ENCODE results near the gene ARAP3. TPM values are rescaled to one million over a fixed set of nuclear protein-coding genes. Genes with fewer than 3 reads are reported as not detected.

The ARAP3 gene
- total and polyA plus RNA-seq, 2 donors (not counting 1 experiment from before 2014, with no cell fraction given) = 0.34 to 3.7 TPM

DNA sequence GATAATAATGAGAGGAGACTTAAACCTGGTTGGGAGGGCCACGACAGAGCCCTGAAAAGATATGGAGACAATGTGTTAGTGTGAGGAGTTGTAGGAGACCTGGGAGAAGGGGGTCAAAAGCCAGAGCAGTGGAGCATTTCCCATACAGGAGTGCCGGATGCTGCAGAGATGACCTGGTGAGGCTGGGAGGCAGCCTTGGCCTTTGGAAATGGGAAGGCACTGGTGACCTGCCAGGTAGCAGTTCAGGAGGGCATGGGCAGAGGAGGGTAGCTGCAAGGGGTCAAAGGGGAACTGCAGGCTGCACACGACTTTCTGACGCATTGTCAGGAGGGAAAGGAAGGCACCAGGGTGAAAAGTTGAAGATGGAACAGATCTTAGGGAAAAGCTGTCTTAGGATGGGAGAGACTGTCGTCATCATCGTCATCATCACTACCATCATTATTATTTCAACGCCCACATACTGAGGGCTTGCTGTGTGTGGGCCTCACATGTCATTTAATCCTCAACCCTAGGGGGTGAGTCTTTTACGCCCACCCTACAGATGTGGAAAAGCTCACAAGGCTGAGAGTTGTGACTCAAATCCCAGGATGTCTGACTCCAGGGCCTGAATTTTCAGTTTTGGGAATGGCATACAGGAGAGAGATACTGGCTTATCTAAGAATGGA lies 13.3 kb downstream of the ARAP3 start:
- Mint-ChIP-seq H3K4me1 (peaks cover 4% of the 10 kb centered on the region), H3K27me3 (peaks cover 5% of the 10 kb centered on the region), H3K4me3 (no peak overlapping the region), H3K27ac (no peak overlapping the region), H3K9me3 (ENCODE audit: insufficient read depth) (no peaks in the 10 kb centered on the region)
- no peak for ATAC-seq (ENCODE audit: low read depth)
- CTCF ChIA-PET = interaction anchor here (0.8 to 6.4 kb wide), 7 partner anchors 9 to 292 kb away, joined by 3 to 28 read pairs (median 6); no protein-coding TSS in a partner anchor
- POLR2A ChIA-PET = no interaction called here
- DNase-seq = no peak
- no peak overlapping the region for H3K4me2 ChIP-seq (replicated peaks; ENCODE audit: low read depth, low read length, poor library complexity, severe bottlenecking)
- no peak overlapping the region for H3K27ac ChIP-seq (ENCODE audit: low read length in 2 of 2)
- TF ChIP-seq, protein P1, sequence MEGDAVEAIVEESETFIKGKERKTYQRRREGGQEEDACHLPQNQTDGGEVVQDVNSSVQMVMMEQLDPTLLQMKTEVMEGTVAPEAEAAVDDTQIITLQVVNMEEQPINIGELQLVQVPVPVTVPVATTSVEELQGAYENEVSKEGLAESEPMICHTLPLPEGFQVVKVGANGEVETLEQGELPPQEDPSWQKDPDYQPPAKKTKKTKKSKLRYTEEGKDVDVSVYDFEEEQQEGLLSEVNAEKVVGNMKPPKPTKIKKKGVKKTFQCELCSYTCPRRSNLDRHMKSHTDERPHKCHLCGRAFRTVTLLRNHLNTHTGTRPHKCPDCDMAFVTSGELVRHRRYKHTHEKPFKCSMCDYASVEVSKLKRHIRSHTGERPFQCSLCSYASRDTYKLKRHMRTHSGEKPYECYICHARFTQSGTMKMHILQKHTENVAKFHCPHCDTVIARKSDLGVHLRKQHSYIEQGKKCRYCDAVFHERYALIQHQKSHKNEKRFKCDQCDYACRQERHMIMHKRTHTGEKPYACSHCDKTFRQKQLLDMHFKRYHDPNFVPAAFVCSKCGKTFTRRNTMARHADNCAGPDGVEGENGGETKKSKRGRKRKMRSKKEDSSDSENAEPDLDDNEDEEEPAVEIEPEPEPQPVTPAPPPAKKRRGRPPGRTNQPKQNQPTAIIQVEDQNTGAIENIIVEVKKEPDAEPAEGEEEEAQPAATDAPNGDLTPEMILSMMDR (IDR thresholded peaks at IDR 0.05) = no peak
- no peak for TF ChIP-seq EZH2 (IDR thresholded peaks at IDR 0.05; ENCODE audit: borderline replicate concordance, insufficient read depth, low read depth, low read length, poor library complexity, severe bottlenecking)
- intact Hi-C loops (cut with micrococcal nuclease) = no loop called here
- H3K4me3 ChIP-seq (ENCODE audit: control extremely low read depth in 1 of 5, extremely low read depth in 1 of 5, insufficient read depth in 1 of 5, low read depth in 2 of 5, low read length in 4 of 5) = no peak overlapping the region
- no peaks in the 10 kb centered on the region for H3K27me3 ChIP-seq (replicated peaks in 1 of 4; ENCODE audit: control extremely low read depth in 1 of 4, control insufficient read depth in 3 of 4, insufficient read depth in 4 of 4, low read length in 3 of 4)
- H2AFZ ChIP-seq (ENCODE audit: insufficient read depth, low read depth, low read length, poor library complexity, severe bottlenecking) = no peak overlapping the region
- 89% methylated on average over 5 of the region's 8 CpGs for WGBS (ENCODE audit: insufficient coverage)
- peaks cover 4 to 6% of the 10 kb centered on the region in 2 donors for H3K4me1 ChIP-seq (ENCODE audit: control insufficient read depth in 2 of 2, insufficient read depth in 2 of 2, low read length in 2 of 2)
- H3K36me3 ChIP-seq (replicated peaks in 1 of 2; ENCODE audit: control extremely low read depth in 1 of 2, control insufficient read depth in 1 of 2, extremely low read depth in 1 of 2, insufficient read depth in 2 of 2, low read length in 1 of 2) = no peaks in the 10 kb centered on the region
- no peak overlapping the region for H3K9ac ChIP-seq (ENCODE audit: low read length)
- H4K20me1 ChIP-seq (ENCODE audit: control insufficient read depth, insufficient read depth, low read length, poor library complexity, severe bottlenecking) = no peaks in the 10 kb centered on the region
- no peaks in the 10 kb centered on the region for H3K9me3 ChIP-seq (ENCODE audit: control extremely low read depth in 1 of 3, control insufficient read depth in 2 of 3, insufficient read depth in 1 of 3, low read length in 2 of 3)
- no peaks in the 10 kb centered on the region for H3K79me2 ChIP-seq (ENCODE audit: control insufficient read depth, insufficient read depth, low read length)

Data from B cell (primary cell).